Measurements from ENCODE around the gene CHAF1A. TPM values are rescaled to one million over a fixed set of nuclear protein-coding genes. Genes with fewer than 3 reads are reported as not detected.

CHAF1A gene
- total RNA-seq, 4 donors from 2014 or later = 9.0 to 25.9 (median 12.6) TPM

GRCh38 chr19:4454747-4455718, 52.6 kb downstream of the CHAF1A start:
- H3K4me3 ChIP-seq (ENCODE audit: low read depth, poor library complexity, severe bottlenecking) = no peak overlapping the region
- peak; percentile 59 to 85 for DNase-seq (ENCODE audit: low spot score in 2 of 2)

DNA sequence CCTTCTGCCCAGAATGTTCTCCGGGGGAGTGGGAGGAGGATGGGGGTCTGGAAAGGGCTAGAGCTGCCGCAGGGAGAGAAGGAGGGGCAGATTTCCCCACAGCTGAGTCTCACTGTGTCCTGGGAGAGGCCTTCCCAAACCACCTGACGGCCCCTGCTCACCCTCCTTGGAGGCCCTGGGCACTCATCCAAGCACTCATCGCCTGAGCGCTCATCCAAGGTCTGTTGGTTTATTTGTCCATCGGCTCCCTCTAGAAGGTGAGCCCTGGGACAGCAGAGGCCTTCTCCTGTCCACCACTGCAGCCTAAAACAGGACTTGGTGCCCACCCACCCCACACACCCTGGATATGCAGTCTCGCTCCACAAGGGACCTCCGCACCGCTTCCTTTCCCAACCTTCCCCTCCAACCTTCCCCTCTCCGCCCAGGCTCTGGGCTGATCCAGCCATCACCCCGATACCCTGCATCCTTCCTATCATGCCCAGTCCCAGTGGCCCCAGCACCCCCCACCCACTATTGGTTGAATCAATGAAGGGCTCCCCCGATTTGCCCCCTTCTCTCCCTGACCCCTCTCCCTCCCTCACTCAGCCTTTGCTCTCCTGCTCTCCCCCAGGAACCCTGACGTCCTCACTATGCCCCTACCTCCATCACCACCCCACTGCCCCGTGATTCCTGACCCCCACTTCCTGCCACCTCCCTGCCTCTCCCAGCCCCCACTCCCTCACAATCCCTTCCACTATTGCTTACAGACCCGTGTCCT, 53.5 kb downstream of the CHAF1A start:
- 36 to 38% methylated on average over 14 to 15 of the region's 15 CpGs for WGBS, 2 donors
- intact Hi-C loops (cut with DNase I; ENCODE audit: low total_unique reads) = no loop called here
- DNase-seq (ENCODE audit: low spot score in 2 of 2) = peak in 1 of 2 donors; percentile 89
- no peak overlapping the region for H3K4me3 ChIP-seq (ENCODE audit: low read depth, poor library complexity, severe bottlenecking)
- TF ChIP-seq, protein P1, sequence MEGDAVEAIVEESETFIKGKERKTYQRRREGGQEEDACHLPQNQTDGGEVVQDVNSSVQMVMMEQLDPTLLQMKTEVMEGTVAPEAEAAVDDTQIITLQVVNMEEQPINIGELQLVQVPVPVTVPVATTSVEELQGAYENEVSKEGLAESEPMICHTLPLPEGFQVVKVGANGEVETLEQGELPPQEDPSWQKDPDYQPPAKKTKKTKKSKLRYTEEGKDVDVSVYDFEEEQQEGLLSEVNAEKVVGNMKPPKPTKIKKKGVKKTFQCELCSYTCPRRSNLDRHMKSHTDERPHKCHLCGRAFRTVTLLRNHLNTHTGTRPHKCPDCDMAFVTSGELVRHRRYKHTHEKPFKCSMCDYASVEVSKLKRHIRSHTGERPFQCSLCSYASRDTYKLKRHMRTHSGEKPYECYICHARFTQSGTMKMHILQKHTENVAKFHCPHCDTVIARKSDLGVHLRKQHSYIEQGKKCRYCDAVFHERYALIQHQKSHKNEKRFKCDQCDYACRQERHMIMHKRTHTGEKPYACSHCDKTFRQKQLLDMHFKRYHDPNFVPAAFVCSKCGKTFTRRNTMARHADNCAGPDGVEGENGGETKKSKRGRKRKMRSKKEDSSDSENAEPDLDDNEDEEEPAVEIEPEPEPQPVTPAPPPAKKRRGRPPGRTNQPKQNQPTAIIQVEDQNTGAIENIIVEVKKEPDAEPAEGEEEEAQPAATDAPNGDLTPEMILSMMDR (IDR thresholded peaks at IDR 0.05) = no peak
- no peak for TF ChIP-seq POLR2A (IDR thresholded peaks at IDR 0.05)

More at GRCh38 chr19:4454747-4455718, 52.6 kb downstream of the CHAF1A start:
- intact Hi-C loops (cut with DNase I; ENCODE audit: low total_unique reads) = no loop called here
- TF ChIP-seq, protein P1 (IDR thresholded peaks at IDR 0.05) = no peak
- no peak for TF ChIP-seq POLR2A (IDR thresholded peaks at IDR 0.05)
- WGBS, 2 donors = 21 to 33% methylated on average over 27 to 29 of the region's 29 CpGs

GRCh38 chr19:4456476-4456842, 54.0 kb downstream of the CHAF1A start:
- 2 to 5% methylated on average over 9 of the region's 9 CpGs for WGBS, 2 donors
- intact Hi-C loops (cut with DNase I; ENCODE audit: low total_unique reads) = no loop called here
- TF ChIP-seq, protein P1 (IDR thresholded peaks at IDR 0.05) = no peak
- TF ChIP-seq POLR2A (IDR thresholded peaks at IDR 0.05) = no peak
- DNase-seq (ENCODE audit: low spot score in 2 of 2) = no peak
- H3K4me3 ChIP-seq (ENCODE audit: low read depth, poor library complexity, severe bottlenecking) = peak overlapping the region; percentile 26

- DNase-seq (ENCODE audit: low spot score in 2 of 2) = peak in 1 of 2 donors; percentile 89
- intact Hi-C loops (cut with DNase I; ENCODE audit: low total_unique reads) = no loop called here
- WGBS, 2 donors = 2% methylated on average over 23 to 34 of the region's 53 CpGs
- no peak for TF ChIP-seq POLR2A (IDR thresholded peaks at IDR 0.05)
- TF ChIP-seq, protein P1 (IDR thresholded peaks at IDR 0.05) = no peak
- H3K4me3 ChIP-seq (ENCODE audit: low read depth, poor library complexity, severe bottlenecking) = peak overlapping the region; percentile 70
Measured at GRCh38 chr19:4456843-4457653, 54.6 kb downstream of the CHAF1A start.

GRCh38 chr19:4457654-4458395, 55.4 kb downstream of the CHAF1A start, which contains the start of gene UBXN6:
Gene UBXN6, minus strand, starts transcription at chr19:4457794. Its CDS starts 97 bp downstream, at chr19:4457697.
- 9 to 12% methylated on average over 50 to 51 of the region's 52 CpGs for WGBS, 2 donors
- TF ChIP-seq, protein P1 (IDR thresholded peaks at IDR 0.05) = no peak
- TF ChIP-seq POLR2A (IDR thresholded peaks at IDR 0.05) = no peak
- peak within 1 kb of the TSS; percentile 70 for H3K4me3 ChIP-seq (ENCODE audit: low read depth, poor library complexity, severe bottlenecking)
- intact Hi-C loops (cut with DNase I; ENCODE audit: low total_unique reads) = no loop called here
- DNase-seq (ENCODE audit: low spot score in 2 of 2) = peak; percentile 97 to 99
